G401 (cell line): ENCODE results near the gene CUTA. TPM values are rescaled to one million over a fixed set of nuclear protein-coding genes. Genes with fewer than 3 reads are reported as not detected.
A peak's percentile ranks its signal among the peaks of the same experiment; 100 is the strongest.
"Not testable (repeated sequence)": the region's sequence is repeated elsewhere in the genome, so short reads cannot be mapped to it uniquely, and the experiment has no call there.

Experiments
- DNase-seq: peaks from one replicate; pipeline ENCODE4 v3.0.0-alpha.2; 2015; ENCODE audit warnings: low spot score
- in situ Hi-C: cut with HindIII; loops from 2 replicates; pipeline ENCODE4 v1.10.0; 2016; ENCODE audit warnings: low sequenced_read_pairs, mixed read lengths
- total RNA-seq: library from RNA; depleted of rRNA; stranded (reverse); fragments of >200 nt; shearing (Covaris generic); gene quantifications from 2 replicates; pipeline ENCODE4 v1.2.3, GENCODE V29; 2014; rRNA removed

Gene CUTA
- total RNA-seq, 1 experiment from 2014 or later, result 304 TPM

GRCh38 chr6:33380272-33380981, 37.5 kb downstream of the CUTA start:
- in situ Hi-C loops, result no loop called here
- DNase-seq, result no peak

GRCh38 chr6:33379184-33379583, 38.7 kb downstream of the CUTA start:
- in situ Hi-C loops, DNase-seq: not testable (repeated sequence)

GRCh38 chr6:33377171-33377570, 40.7 kb downstream of the CUTA start:
- DNase-seq, result no peak
- in situ Hi-C loops, result no loop called here

GRCh38 chr6:33375143-33375671, 42.7 kb downstream of the CUTA start:
- in situ Hi-C loops, result no loop called here
- DNase-seq, result peak; percentile 51

GRCh38 chr6:33373960-33374910, 43.7 kb downstream of the CUTA start:
- in situ Hi-C loops, result no loop called here
- no peak for DNase-seq

- in situ Hi-C loops, result no loop called here
- no peak for DNase-seq
Measured at GRCh38 chr6:33372526-33373123, 45.3 kb downstream of the CUTA start.

GRCh38 chr6:33371901-33372300, 46.0 kb downstream of the CUTA start:
- in situ Hi-C loops, DNase-seq: not testable (repeated sequence)

GRCh38 chr6:33367715-33368025, 50.2 kb downstream of the CUTA start:
- in situ Hi-C loops, DNase-seq: not testable (repeated sequence)

GRCh38 chr6:33367009-33367714, 50.7 kb downstream of the CUTA start:
- in situ Hi-C loops, result no loop called here
- DNase-seq, result no peak

Other genes starting within 250 kb of the CUTA start
- 7.0 and 10.4 TPM in 2 replicates for gene COL11A2, start 225.6 kb downstream of the CUTA start, total RNA-seq
- gene RXRB, start 217.4 kb downstream of the CUTA start, total RNA-seq, result 11.5 and 18.8 TPM in 2 replicates
- gene SLC39A7, start 217.2 kb downstream of the CUTA start, total RNA-seq, result 102 and 108 TPM in 2 replicates
- gene HSD17B8, start 213.5 kb downstream of the CUTA start, total RNA-seq, result 13.3 and 18.2 TPM in 2 replicates
- gene RING1, start 209.6 kb downstream of the CUTA start, total RNA-seq, result 51.2 and 53.3 TPM in 2 replicates
- gene VPS52, start 146.2 kb downstream of the CUTA start, total RNA-seq, result 11.3 and 27.1 TPM in 2 replicates
- 3,510 and 5,097 TPM in 2 replicates for gene RPS18, start 146.0 kb downstream of the CUTA start, total RNA-seq
- 0.61 and 1.9 TPM in 2 replicates for gene B3GALT4, start 141.0 kb downstream of the CUTA start, total RNA-seq
- 91.6 and 107 TPM in 2 replicates for gene WDR46, start 128.9 kb downstream of the CUTA start, total RNA-seq
- 131 and 154 TPM in 2 replicates for gene PFDN6, start 128.5 kb downstream of the CUTA start, total RNA-seq
- 58.4 and 62.4 TPM in 2 replicates for gene RGL2, start 119.2 kb downstream of the CUTA start, total RNA-seq
- gene TAPBP, start 104.0 kb downstream of the CUTA start, total RNA-seq, result 29.8 and 32.7 TPM in 2 replicates
- 12.8 and 17.1 TPM in 2 replicates for gene ZBTB22, start 100.4 kb downstream of the CUTA start, total RNA-seq
- gene DAXX, start 95.1 kb downstream of the CUTA start, total RNA-seq, result 49.3 and 66.2 TPM in 2 replicates
- 98.5 and 123 TPM in 2 replicates for gene KIFC1, start 26.3 kb downstream of the CUTA start, total RNA-seq
- gene PHF1, start 7.1 kb downstream of the CUTA start, total RNA-seq, result 26.0 and 38.0 TPM in 2 replicates
- 4.0 and 7.4 TPM in 2 replicates for gene SYNGAP1, start 2.0 kb upstream of the CUTA start, total RNA-seq
- 20.0 and 25.1 TPM in 2 replicates for gene ZBTB9, start 36.5 kb upstream of the CUTA start, total RNA-seq
- gene BAK1, start 162.2 kb upstream of the CUTA start, total RNA-seq, result 200 and 209 TPM in 2 replicates
- gene ITPR3, start 203.2 kb upstream of the CUTA start, total RNA-seq, result 66.0 and 67.9 TPM in 2 replicates